ENCODE measurements around the gene MBD3L3.
"Not testable (repeated sequence)": the region's sequence is repeated elsewhere in the genome, so short reads cannot be mapped to it uniquely, and the experiment has no call there.

The MBD3L3 gene

DNA sequence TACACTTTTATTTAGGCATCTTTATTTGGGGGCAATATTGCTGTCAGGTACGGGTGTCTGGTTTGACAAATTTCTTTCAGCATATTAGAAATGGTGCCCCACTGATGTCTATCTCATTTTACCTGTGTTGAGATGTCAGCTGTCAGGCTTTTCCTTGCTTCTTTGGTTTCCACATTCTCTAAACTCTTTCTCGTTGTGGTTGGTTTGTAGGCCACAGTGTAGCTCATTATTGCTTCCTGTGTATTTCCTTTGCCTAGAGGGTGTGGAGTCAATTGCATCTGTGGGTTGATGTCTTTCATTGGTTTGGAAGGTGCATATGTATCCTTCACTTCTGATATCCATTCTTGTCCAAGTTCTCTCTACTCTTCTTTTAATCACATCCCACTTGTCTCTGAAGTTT is 1.5 kb upstream of the MBD3L3 start:
- DNase-seq: not testable (repeated sequence)

DNA sequence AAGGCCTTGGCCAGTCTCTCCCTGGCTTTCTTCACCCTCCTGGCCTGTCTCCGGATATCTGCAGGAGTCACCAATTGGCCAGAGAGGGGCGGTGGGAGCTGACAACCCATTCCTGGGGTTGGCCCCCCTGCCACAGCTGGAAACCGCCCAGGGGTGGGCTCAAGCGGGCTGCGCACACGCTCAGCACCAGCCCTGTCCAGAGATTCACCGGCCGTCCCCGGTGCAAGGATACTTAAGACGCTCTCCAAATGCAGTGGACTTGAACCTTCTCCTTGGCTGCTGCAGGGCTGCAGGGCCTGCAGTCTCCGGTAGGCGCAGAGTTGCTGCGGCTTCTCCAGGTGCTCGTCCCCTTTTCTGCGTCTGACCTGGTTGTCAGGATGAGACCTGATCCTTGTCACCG is 2.1 kb downstream of the MBD3L3 start:
- not testable (repeated sequence) for DNase-seq

- not testable (repeated sequence) for DNase-seq
Observed at GRCh38 chr19:7055679-7056078, 2.8 kb downstream of the MBD3L3 start.

DNA sequence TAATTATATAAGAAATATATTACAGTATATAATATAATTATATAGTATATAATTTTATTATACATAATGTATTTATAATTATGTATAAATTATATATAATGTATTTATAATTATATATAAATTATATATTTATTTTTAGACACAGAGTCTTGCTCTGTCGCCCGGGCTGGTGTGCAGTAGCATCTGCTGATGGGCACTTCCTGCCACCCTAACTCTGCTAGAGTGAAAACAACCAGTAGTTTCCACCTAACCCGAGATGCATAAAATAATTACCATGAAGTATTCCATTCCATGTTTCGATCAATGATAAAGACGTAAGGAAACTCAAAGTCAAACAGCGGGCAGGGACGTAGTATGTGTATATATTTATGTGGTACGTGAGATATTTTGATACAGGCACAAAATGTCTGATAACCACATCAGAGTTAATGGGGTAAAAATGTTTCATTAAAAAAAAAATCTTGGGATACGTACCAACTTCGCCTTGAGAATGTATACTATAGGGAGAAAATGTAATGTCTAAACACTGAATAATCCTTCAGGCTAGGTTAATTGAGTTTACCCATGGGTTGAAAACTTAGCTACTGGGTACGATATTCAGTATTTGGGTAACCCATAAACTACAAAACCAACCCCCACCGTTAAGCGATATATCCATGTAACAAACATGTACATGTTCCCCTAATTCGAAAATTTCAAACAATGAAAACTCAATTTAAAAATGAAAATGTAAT is 3.7 kb downstream of the MBD3L3 start:
- not testable (repeated sequence) for DNase-seq

GRCh38 chr19:7052896-7053295 is 5.6 kb downstream of the MBD3L3 start:
- DNase-seq: not testable (repeated sequence)

- not testable (repeated sequence) for DNase-seq
Observed at GRCh38 chr19:7051421-7051820, 7.1 kb downstream of the MBD3L3 start.

- DNase-seq: not testable (repeated sequence)
Observed at GRCh38 chr19:7049021-7049420, 9.5 kb downstream of the MBD3L3 start, which contains the start of gene MBD3L2. MBD3L2 (plus strand) TSS chr19:7049321; CDS start chr19:7049374, 53 bp downstream.

DNA sequence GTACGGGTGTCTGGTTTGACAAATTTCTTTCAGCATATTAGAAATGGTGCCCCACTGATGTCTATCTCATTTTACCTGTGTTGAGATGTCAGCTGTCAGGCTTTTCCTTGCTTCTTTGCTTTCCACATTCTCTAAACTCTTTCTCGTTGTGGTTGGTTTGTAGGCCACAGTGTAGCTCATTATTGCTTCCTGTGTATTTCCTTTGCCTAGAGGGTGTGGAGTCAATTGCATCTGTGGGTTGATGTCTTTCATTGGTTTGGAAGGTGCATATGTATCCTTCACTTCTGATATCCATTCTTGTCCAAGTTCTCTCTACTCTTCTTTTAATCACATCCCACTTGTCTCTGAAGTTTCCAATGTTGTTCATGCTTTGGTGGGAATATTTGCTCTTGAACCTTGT is 16.9 kb downstream of the MBD3L3 start:
- not testable (repeated sequence) for DNase-seq

DNA sequence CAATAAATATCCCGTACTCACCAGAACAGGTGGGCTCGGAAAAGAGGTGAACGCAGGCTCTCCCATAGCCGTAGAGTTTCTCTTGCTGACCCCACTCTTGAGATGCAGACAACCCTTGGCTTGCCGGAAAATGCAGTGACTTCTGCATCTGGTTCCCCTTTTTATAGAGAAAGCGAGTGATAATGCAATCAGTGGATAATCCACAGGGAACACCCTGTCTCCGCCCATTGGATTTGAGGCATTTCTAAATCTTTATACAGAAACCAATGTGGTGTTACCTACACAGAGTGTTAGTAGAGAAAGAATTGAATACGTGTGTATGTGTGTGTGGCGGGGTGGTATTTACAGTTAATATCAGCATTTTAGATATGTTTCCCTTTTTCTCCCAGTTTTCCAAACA is 18.4 kb downstream of the MBD3L3 start, which contains the start of gene MBD3L4:
MBD3L4 (minus strand) TSS at position 101 of the 400 bp plus-strand sequence; CDS start at position 66, 35 bp downstream.
- not testable (repeated sequence) for DNase-seq

- DNase-seq: not testable (repeated sequence)
Observed at GRCh38 chr19:7030278-7030677, 28.2 kb downstream of the MBD3L3 start, which contains the start of gene MBD3L5. MBD3L5 (plus strand) TSS chr19:7030578; CDS start chr19:7030612, 34 bp downstream.

GRCh38 chr19:7028790-7029189 is 29.7 kb downstream of the MBD3L3 start:
- not testable (repeated sequence) for DNase-seq

DNA sequence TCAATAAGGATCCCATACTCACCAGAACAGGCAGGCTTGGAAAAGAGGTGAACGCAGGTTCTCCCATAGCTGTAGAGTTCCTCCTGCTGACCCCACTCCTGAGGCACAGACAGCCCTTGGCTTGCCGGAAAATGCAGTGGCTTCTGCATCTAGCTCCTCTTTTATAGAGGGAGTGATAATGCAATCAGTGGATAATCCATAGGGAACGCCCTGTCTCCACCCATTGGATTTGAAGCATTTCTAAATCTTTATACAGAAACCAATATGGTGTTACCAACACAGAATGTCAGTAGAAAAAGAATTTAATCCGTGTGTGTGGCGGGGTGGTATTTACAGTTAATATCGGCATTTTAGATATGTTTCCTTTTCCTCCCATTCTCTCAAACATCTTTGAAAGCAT is 37.1 kb downstream of the MBD3L3 start, which contains the start of gene MBD3L2B:
MBD3L2B (minus strand) TSS at position 101 of the 400 bp plus-strand sequence; CDS start at position 67, 34 bp downstream.
- not testable (repeated sequence) for DNase-seq

- DNase-seq: no peak
Observed at GRCh38 chr19:7018828-7019227, 39.6 kb downstream of the MBD3L3 start.

- DNase-seq: no peak
Observed at GRCh38 chr19:7013678-7014077, 44.8 kb downstream of the MBD3L3 start.

- no peak for DNase-seq
Observed at GRCh38 chr19:7010722-7011593, 47.5 kb downstream of the MBD3L3 start.

- no peak for DNase-seq
Observed at GRCh38 chr19:7007859-7008258, 50.6 kb downstream of the MBD3L3 start.
